Measurements from ENCODE around the gene ICE2.

The ICE2 gene

GRCh38 chr15:60390231-60390630 lies 88.7 kb downstream of the ICE2 start:
- DNase-seq (ENCODE audit: low read depth in 3 of 3), result no peak

GRCh38 chr15:60389261-60390077 lies 89.5 kb downstream of the ICE2 start:
- DNase-seq (ENCODE audit: low read depth in 3 of 3), result no peak

- no peak for DNase-seq (ENCODE audit: low read depth in 3 of 3)
Measured at GRCh38 chr15:60387321-60387720, 91.6 kb downstream of the ICE2 start.

- DNase-seq (ENCODE audit: low read depth in 3 of 3), result no peak
Measured at GRCh38 chr15:60386615-60387014, 92.3 kb downstream of the ICE2 start.

- no peak for DNase-seq (ENCODE audit: low read depth in 3 of 3)
Measured at GRCh38 chr15:60385620-60386552, 93.1 kb downstream of the ICE2 start.

GRCh38 chr15:60384526-60385126 lies 94.3 kb downstream of the ICE2 start:
- no peak for DNase-seq (ENCODE audit: low read depth in 3 of 3)

GRCh38 chr15:60384053-60384452 lies 94.9 kb downstream of the ICE2 start:
- DNase-seq (ENCODE audit: low read depth in 3 of 3), result no peak

- DNase-seq (ENCODE audit: low read depth in 3 of 3), result no peak
Measured at GRCh38 chr15:60382773-60383674, 95.9 kb downstream of the ICE2 start.

- DNase-seq (ENCODE audit: low read depth in 3 of 3), result no peak
Measured at GRCh38 chr15:60381148-60381788, 97.7 kb downstream of the ICE2 start.

- no peak for DNase-seq (ENCODE audit: low read depth in 3 of 3)
Measured at GRCh38 chr15:60379525-60380274, 99.2 kb downstream of the ICE2 start.

GRCh38 chr15:60379185-60379524 lies 99.8 kb downstream of the ICE2 start:
- DNase-seq (ENCODE audit: low read depth in 3 of 3), result no peak

- no peak for DNase-seq (ENCODE audit: low read depth in 3 of 3)
Measured at GRCh38 chr15:60376677-60377095, 102.3 kb downstream of the ICE2 start.

- DNase-seq (ENCODE audit: low read depth in 3 of 3), result no peak
Measured at GRCh38 chr15:60375306-60375705, 103.6 kb downstream of the ICE2 start.

GRCh38 chr15:60374628-60375081 lies 104.3 kb downstream of the ICE2 start:
- no peak for DNase-seq (ENCODE audit: low read depth in 3 of 3)

- DNase-seq (ENCODE audit: low read depth in 3 of 3), result no peak
Measured at GRCh38 chr15:60374209-60374608, 104.7 kb downstream of the ICE2 start.

GRCh38 chr15:60373745-60374144 lies 105.2 kb downstream of the ICE2 start:
- no peak for DNase-seq (ENCODE audit: low read depth in 3 of 3)

- no peak for DNase-seq (ENCODE audit: low read depth in 3 of 3)
Measured at GRCh38 chr15:60373327-60373726, 105.6 kb downstream of the ICE2 start.

- no peak for DNase-seq (ENCODE audit: low read depth in 3 of 3)
Measured at GRCh38 chr15:60372756-60373155, 106.2 kb downstream of the ICE2 start.

- DNase-seq (ENCODE audit: low read depth in 3 of 3), result no peak
Measured at GRCh38 chr15:60372227-60372626, 106.7 kb downstream of the ICE2 start.

All from stimulated activated CD4-positive, alpha-beta T cell treated with anti-CD3 and anti-CD28 coated beads, TNF-alpha, amount 100 ng/mL, for 48 hours (primary cell).